Stimulated activated CD4-positive, alpha-beta T cell treated with anti-CD3 and anti-CD28 coated beads, Interleukin-15, amount 100 ng/mL, for 1 hour (primary cell): ENCODE results near the gene FBXO15.

Source experiments
- DNase-seq, 2 donors: peaks; one replicate each; pipeline ENCODE4 v3.0.0-alpha.2; 2020; ENCODE audit warnings: low read depth in 1 of 2, low spot score in 1 of 2

Gene FBXO15

DNA sequence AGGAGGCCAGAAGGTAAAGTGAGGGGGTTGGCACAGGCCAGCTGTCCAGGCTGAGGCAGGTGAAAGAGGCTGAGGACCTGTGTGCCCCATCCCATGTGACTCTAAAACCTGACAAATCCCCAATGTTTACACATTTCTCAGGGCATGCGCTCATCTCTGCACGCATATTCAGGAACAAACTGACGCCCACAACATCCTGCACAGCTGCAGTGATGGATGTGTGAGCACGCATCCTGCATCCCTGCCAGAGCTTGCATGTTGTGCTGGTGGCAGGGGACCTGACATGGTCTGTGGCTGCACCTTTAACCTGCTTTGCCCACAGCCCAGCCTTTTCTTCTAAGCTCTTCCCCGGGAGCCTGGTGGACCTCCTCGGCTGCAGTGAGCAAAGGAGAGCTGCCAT, 83.1 kb downstream of the FBXO15 start:
- DNase-seq = peak in 1 of 2 donors; percentile 8

DNA sequence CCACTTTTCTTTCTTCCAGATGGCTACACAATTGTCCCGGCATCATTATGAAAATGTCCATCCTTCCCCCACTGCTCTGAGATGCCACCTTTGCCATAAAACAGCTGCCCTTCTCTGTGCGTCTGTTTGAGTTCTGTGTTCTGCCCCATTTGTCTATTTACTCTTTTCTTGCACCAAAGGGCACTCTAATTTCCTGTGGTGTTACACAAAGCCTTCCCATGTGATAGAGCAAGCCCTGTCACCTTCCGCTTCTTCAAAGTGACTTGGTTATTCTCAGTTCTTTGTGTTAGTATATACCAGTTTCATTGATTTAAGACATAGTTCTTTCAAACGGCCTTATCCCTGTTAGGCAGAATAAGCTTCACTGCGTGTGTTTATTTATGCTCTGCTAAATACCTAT, 84.1 kb downstream of the FBXO15 start:
- DNase-seq = no peak

DNA sequence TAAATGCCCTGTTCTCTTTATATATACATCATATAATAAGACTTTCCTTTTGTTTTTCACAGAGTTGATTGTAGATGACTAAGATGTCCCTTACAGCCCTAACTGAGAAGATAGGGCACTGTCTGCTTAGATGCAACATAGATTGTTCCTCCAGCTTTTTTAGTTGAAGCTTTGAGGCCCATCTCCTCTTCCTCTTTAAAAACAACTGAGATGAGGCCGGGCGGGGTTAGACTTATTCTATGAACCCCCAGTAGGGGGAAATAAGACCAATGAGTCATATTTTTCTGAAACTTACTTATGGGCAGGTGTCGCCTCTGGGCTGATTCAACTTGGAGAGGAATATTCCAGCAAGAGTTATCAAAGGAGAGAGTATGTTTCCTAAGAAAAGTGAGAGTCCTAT, 84.6 kb downstream of the FBXO15 start:
- DNase-seq = no peak

DNA sequence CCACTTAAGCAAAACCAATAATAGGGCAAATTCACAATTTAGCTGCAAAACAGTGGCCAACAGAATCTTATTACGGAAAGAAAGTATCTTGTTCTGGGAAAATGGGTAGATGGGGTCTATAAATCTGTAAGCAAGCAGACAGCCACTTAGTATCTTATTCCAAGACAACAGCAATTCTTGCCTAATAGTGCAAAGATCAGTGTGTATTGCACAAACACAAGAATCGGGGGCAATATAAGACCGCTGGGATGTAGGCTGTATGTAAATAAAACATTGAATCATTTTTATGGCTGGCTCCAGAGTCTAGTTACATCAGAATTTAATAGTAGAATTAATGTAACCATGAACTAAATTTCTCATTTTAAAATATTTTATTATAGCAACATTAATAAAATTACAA, 85.6 kb downstream of the FBXO15 start:
- DNase-seq = no peak

DNA sequence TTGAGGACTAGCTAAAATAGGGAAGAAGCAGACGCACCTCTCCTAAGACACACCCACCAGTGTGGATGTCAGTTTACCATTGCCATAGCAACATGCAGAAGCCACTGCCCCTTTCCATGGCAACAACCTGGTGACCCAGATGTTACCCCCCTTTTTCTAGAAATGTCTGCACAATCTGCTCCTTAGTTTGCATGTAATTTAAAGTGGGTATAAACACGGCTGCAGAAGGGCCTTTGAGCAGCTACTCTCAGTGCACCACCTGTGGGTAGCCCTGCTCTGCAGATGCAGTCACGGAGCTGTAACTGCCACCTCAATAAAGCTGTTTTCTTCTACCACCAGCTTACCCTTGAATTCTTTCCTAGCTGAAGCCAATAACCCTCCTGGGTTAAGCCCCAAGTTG, 87.1 kb downstream of the FBXO15 start:
- DNase-seq = no peak

DNA sequence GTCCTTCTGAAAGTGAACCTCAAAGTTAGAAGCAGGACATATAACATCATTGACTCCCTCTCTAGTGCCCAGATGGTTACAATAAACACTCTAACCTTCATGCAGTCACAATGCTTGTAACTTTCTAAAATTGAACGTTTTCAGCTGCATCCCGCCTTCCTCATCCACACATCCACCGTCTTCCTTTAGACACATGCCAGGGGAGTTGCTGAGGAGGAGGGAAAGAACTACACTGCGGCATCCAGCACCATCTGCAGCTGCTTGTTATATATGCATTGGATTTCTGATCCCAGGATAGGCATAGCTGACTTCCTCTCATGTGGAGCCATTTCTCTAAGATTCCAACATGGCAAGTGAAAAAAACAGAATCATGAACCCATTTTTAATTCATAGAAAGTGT, 96.8 kb downstream of the FBXO15 start:
- no peak for DNase-seq

DNA sequence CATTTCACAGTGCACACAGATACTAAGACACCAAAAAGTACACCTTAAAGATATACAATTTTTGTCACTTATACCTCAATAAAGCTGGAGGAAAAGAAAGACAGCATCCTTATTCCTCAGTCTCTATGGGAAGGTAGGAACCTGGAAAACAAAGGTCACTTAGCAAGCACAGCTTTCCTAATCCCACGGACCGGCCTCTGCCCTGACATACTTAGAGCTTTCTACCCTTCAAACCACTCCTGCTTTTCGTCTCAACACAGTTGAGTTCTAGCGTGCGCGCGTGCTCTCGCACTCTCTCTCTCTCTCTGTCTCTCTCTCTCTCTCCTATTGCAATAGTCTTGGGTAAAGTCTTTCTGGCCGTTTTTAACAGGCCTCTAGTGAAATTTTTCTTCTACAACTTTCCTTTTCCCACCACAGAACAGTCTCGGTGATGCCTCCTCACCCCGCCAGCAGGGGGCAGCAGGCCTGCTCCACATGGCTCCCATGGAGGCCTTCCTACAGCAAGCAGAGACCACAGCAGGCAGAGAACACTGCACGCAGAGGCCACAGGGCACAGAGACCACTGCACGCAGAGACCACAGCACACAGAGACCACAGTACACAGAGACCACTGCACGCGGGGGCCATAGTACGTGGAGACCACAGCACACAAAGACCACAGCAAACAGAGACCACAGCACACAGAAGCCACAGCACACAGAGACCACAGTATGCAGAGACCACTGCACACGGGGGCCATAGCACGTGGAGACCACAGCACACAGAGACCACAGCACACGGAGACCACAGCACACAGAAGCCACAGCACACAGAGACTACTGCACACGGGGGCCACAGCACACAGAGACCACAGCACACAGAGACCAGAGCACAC, 106.9 kb downstream of the FBXO15 start:
- DNase-seq = peak; percentile 22 to 64

DNA sequence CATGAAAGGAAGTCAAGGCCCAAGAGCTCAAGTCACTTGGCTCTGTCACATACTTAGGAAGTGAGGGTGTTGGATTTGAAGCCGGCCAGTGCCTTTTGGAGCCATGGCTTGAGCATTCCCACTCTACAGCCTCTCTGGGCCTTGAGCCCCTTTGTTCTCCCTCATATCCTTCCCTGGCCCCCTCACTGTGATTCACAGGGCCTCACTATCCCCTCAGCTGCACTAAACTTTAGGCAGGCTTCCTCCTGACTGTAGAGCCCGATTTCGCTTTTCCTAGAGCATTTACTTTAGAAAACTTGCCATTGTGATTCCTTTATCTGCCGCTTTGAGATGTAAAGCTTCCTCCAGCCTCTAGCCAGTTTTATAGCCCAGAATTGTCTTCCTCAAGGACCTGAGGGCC, 107.6 kb downstream of the FBXO15 start:
- DNase-seq = no peak

DNA sequence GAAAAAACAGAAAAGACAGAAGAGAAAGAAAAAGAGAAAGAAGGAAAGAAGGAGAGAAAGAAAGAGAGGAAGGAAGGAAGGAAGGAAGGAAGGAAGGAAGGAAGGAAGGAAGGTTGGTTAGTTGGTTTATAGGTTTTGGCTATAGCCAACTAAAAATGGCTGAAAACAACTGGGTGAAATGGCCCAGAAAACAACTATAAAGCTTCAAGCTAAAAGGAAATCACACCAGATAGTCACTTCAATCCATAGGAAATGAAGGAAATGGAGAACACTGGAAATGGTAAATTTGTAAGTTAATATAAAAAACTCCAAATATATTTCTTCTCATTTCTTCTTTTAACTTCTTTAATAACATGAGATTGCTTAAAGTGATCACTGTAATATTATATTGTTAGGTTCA, 118.5 kb downstream of the FBXO15 start:
- DNase-seq = no peak
